Vagina (tissue), 2 donors: ENCODE measurements around the gene MED31.

ENCODE experiments used
- POLR2A ChIP-seq, 2 donors: fragments of 450-650 bp; IDR thresholded peaks; one replicate each; pipeline ENCODE4 v1.6.1; 2017; ENCODE audit warnings: antibody characterized with exemption in 2 of 2, mild to moderate bottlenecking in 2 of 2, moderate library complexity in 2 of 2
- POLR2AphosphoS5 ChIP-seq, 2 donors: sonication (generic); formaldehyde crosslinking; IDR thresholded peaks; one replicate each; pipeline ENCODE4 v1.9.0; 2017; ENCODE audit warnings: antibody characterized with exemption in 2 of 2, mild to moderate bottlenecking in 2 of 2, low read depth in 1 of 2; ENCODE audit not compliant: insufficient read depth in 1 of 2
- TF ChIP-seq, protein P1 (sequence below), 3 experiments: fragments of 450-650 bp in 2 of 3; fragments of 200-600 bp in 1 of 3; sonication (generic) in 1 of 3; IDR thresholded peaks; one replicate each; pipeline ENCODE4 v1.5.1; 2017 to 2019; ENCODE audit warnings: antibody characterized with exemption in 3 of 3, mild to moderate bottlenecking in 2 of 3, moderate library complexity in 2 of 3

DNA sequence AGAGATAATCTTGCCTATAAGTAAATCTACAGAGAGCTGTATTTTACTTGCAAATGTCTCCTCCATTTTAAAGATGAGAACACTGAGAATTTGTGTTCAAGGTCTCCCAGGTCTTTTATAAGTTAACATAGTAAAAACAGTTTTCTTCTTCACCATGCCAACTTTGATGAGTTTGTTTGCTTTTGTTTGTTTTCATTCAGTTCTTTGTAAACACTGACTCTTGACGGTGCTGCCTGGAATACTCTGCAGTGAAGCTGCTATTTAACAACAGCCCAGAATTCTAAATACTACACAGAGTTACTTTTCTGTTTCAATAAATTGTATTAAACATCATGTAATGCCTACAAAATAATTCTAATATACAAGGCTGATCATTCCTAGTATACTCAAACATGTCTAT, 53.7 kb downstream of the MED31 start:
- TF ChIP-seq, protein P1, sequence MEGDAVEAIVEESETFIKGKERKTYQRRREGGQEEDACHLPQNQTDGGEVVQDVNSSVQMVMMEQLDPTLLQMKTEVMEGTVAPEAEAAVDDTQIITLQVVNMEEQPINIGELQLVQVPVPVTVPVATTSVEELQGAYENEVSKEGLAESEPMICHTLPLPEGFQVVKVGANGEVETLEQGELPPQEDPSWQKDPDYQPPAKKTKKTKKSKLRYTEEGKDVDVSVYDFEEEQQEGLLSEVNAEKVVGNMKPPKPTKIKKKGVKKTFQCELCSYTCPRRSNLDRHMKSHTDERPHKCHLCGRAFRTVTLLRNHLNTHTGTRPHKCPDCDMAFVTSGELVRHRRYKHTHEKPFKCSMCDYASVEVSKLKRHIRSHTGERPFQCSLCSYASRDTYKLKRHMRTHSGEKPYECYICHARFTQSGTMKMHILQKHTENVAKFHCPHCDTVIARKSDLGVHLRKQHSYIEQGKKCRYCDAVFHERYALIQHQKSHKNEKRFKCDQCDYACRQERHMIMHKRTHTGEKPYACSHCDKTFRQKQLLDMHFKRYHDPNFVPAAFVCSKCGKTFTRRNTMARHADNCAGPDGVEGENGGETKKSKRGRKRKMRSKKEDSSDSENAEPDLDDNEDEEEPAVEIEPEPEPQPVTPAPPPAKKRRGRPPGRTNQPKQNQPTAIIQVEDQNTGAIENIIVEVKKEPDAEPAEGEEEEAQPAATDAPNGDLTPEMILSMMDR (IDR thresholded peaks at IDR 0.05), result no peak
- no peak for TF ChIP-seq POLR2A (IDR thresholded peaks at IDR 0.05)
- TF ChIP-seq POLR2AphosphoS5 (IDR thresholded peaks at IDR 0.05; ENCODE audit: insufficient read depth in 1 of 2, low read depth in 1 of 2), result no peak
